Spleen (tissue), 11 donors: ENCODE results near the gene MGMT. TPM values are rescaled to one million over a fixed set of nuclear protein-coding genes. Genes with fewer than 3 reads are reported as not detected.

Experiments
- DNase-seq: peaks from one replicate; pipeline ENCODE4 v3.0.0-alpha.2; 2020
- H3K27ac ChIP-seq, 8 donors: fragments of 200-600 bp; sonication (generic) in 7 of 8; 1 replicate in 4 of 8; 2 replicates in 4 of 8; pipeline versions ENCODE4 v1.5.0 to v1.8.0; 2016 to 2021; ENCODE audit warnings: inconsistent platforms in 4 of 8, mild to moderate bottlenecking in 4 of 8, moderate library complexity in 1 of 8
- H3K27me3 ChIP-seq, 7 donors: fragments of 200-600 bp; sonication (generic) in 6 of 7; replicated peaks in 1 of 7; 1 replicate in 4 of 7; 2 replicates in 3 of 7; pipeline versions ENCODE4 v1.5.0 to v1.8.0; 2016 to 2021; ENCODE audit warnings: inconsistent platforms in 3 of 7, mild to moderate bottlenecking in 1 of 7
- H3K36me3 ChIP-seq, 6 donors: fragments of 200-600 bp; sonication (generic) in 5 of 6; 1 replicate in 4 of 6; 2 replicates in 2 of 6; pipeline versions ENCODE4 v1.5.0 to v1.8.0; 2016 to 2021; ENCODE audit warnings: inconsistent platforms in 2 of 6
- H3K4me1 ChIP-seq, 6 donors: fragments of 200-600 bp; sonication (generic) in 5 of 6; 1 replicate in 3 of 6; 2 replicates in 3 of 6; pipeline versions ENCODE4 v1.5.0 to v1.8.0; 2016 to 2021; ENCODE audit warnings: inconsistent platforms in 3 of 6
- H3K4me3 ChIP-seq, 8 donors: fragments of 200-600 bp; sonication (generic) in 7 of 8; 1 replicate in 4 of 8; 2 replicates in 4 of 8; pipeline versions ENCODE4 v1.5.0 to v1.8.0; 2016 to 2021; ENCODE audit warnings: inconsistent platforms in 4 of 8, mild to moderate bottlenecking in 4 of 8, moderate library complexity in 2 of 8
- H3K9me3 ChIP-seq, 8 donors: fragments of 200-600 bp; sonication (generic) in 7 of 8; 1 replicate in 4 of 8; 2 replicates in 4 of 8; pipeline versions ENCODE4 v1.5.0 to v1.8.0; 2016 to 2021; ENCODE audit warnings: inconsistent platforms in 4 of 8
- POLR2A ChIP-seq, 3 donors: fragments of 450-650 bp; IDR thresholded peaks; one replicate each; pipeline ENCODE4 v1.5.1; 2017; ENCODE audit warnings: antibody characterized with exemption in 3 of 3, mild to moderate bottlenecking in 1 of 3
- POLR2AphosphoS5 ChIP-seq, 3 donors: sonication (generic); formaldehyde crosslinking; IDR thresholded peaks; one replicate each; pipeline ENCODE4 v1.5.1; 2017; ENCODE audit warnings: antibody characterized with exemption in 3 of 3
- WGBS, 5 donors: extraction: QIAGEN DNeasy Blood & Tissue Kit in 3 of 5; methylation state at CpG; one replicate each; pipeline versions ENCODE4 v1.1.5 to v1.1.7; 2013 to 2018; 5-methylcytosine and 5-hydroxymethylcytosine counted together
- intact Hi-C: fragments of 100-400 bp; cut with DNase I; formaldehyde crosslinking; loops from one replicate; pipeline ENCODE4 v1.15.0; 2023; ENCODE audit warnings: low total_unique reads
- polyA plus RNA-seq, 3 donors: library from polyadenylated mRNA; stranded (reverse); fragments of 200-250 nt; gene quantifications; one replicate each; pipeline ENCODE4 v1.2.1, GENCODE V29; 2013
- total RNA-seq, 7 donors: library from RNA; depleted of rRNA in 3 of 7; stranded (reverse); fragments of >200 nt in 3 of 7; fragmentation: NEBNext Ultra II Directional in 4 of 7; extraction: Animal tissue kit (Norgen Biotek cat#: 25700) in 4 of 7; gene quantifications; one replicate each; pipeline versions ENCODE4 v1.1.0 to v1.2.1, GENCODE V29; 2016 to 2021
- TF ChIP-seq, protein P1 (sequence below), 11 experiments: fragments of 200-600 bp in 7 of 11; fragments of 450-650 bp in 4 of 11; sonication (generic) in 4 of 11; IDR thresholded peaks in 8 of 11; conservative IDR thresholded peaks in 3 of 11; 1 replicate in 7 of 11; 2 replicates in 4 of 11; pipeline versions ENCODE4 v1.4.0 to v1.8.0; 2016 to 2021; ENCODE audit warnings: antibody characterized with exemption in 11 of 11, inconsistent platforms in 4 of 11, mild to moderate bottlenecking in 1 of 11
- donor health status: healthy with polysubstance abuse.
- donor health status: DM: no; HTN: no; CAD: no; lungs with moderate emphysema.
- donor health status: DM: no; HTN: no; CAD: no.
- donor health status: Bipolar disorder and iron deficiency.
- donor health status: healthy.
- donor health status: DM: no; HTN: no; CAD: no.
- donor health status: DM: yes; HTN: yes; CAD: no.

The MGMT gene
- total and polyA plus RNA-seq, 10 donors, result 14.3 to 33.4 (median 21.7) TPM

DNA sequence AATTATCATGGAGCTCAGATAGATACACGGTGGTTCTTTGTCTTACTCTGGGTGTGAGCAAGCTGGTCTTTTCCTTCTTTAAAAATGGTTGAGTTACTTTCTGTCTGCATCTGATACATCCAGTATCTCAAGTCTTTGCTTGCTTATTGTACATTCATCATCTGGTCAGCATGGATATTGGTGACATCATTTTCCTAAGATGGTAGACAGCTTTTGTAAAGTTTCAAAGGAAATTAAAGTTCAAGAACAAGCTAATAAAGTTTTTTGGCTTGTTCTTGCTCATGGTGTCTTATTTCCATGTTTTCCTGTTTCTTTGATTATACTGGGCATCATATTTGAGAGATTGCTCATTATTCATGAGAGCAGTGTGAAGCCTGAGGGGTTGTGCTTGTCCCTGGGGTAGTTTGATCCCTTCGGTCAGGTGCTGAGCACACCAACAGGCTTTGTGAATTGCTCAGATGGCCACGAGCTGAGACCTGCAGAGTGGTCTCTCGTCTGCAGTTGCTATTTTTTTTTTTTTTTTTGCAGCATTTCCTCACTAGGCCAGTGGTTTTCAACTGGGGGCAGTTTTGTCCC, 38.5 kb downstream of the MGMT start:
- no peak overlapping the region for H3K27ac ChIP-seq
- no peaks in the 10 kb centered on the region for H3K27me3 ChIP-seq
- H3K4me1 ChIP-seq, result peaks cover 0 to 9% (median 0%) of the 10 kb centered on the region in 6 donors
- TF ChIP-seq, protein P1, sequence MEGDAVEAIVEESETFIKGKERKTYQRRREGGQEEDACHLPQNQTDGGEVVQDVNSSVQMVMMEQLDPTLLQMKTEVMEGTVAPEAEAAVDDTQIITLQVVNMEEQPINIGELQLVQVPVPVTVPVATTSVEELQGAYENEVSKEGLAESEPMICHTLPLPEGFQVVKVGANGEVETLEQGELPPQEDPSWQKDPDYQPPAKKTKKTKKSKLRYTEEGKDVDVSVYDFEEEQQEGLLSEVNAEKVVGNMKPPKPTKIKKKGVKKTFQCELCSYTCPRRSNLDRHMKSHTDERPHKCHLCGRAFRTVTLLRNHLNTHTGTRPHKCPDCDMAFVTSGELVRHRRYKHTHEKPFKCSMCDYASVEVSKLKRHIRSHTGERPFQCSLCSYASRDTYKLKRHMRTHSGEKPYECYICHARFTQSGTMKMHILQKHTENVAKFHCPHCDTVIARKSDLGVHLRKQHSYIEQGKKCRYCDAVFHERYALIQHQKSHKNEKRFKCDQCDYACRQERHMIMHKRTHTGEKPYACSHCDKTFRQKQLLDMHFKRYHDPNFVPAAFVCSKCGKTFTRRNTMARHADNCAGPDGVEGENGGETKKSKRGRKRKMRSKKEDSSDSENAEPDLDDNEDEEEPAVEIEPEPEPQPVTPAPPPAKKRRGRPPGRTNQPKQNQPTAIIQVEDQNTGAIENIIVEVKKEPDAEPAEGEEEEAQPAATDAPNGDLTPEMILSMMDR (IDR thresholded peaks at IDR 0.05 in 8 of 11, conservative IDR thresholded peaks at IDR 0.05 in 3 of 11), result no peak
- TF ChIP-seq POLR2AphosphoS5 (IDR thresholded peaks at IDR 0.05), result no peak
- TF ChIP-seq POLR2A (IDR thresholded peaks at IDR 0.05), result no peak
- H3K36me3 ChIP-seq, result peaks cover 0 to 6% (median 0%) of the 10 kb centered on the region in 6 donors
- 41 to 68% (median 62%) methylated on average over 4 of the region's 4 CpGs for WGBS, 5 donors
- no peak overlapping the region for H3K4me3 ChIP-seq
- intact Hi-C loops, result no loop called here
- no peak for DNase-seq
- peaks cover 0 to 14% (median 4%) of the 10 kb centered on the region in 8 donors for H3K9me3 ChIP-seq

DNA sequence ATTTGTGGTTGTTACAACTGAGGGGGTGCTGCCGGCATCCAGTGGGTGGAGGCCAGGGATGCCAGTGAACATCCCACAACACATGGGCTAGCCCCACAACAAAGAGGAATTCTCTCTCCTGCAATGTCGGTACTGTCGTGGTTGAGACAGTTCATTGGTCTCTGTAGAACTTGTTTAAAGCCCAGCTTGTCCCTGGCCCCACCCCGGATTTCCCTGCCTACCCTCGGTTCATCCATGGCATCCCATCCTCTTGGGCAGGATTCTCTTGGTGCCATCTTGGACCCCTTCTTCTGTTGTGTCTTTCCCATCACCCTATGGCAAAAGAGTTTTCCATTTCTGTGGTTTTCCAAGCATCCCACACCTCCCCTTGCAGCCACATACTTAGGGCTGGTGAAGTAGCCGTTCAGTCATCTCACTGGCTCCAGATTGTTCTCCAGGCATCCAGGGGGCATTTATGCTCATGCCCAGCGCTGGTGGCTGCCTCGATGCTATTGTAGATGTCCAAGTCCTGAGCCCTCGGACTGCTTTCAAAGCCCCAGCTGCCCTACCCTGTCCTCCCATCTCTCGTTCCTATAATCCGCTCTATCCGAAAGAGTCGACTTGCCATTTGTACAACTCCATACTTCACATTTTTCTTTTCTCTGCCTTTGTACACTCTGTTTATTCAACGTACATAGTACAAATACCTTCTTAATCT, 39.2 kb downstream of the MGMT start:
- H3K4me1 ChIP-seq, result peaks cover 0 to 9% (median 0%) of the 10 kb centered on the region in 6 donors
- intact Hi-C loops, result no loop called here
- H3K27ac ChIP-seq, result no peak overlapping the region
- no peak for DNase-seq
- H3K27me3 ChIP-seq, result no peaks in the 10 kb centered on the region
- H3K9me3 ChIP-seq, result peaks cover 0 to 14% (median 4%) of the 10 kb centered on the region in 8 donors
- no peak overlapping the region for H3K4me3 ChIP-seq
- H3K36me3 ChIP-seq, result no peaks in the 10 kb centered on the region
- WGBS, 5 donors, result 78 to 87% (median 84%) methylated on average over 14 of the region's 14 CpGs
- TF ChIP-seq POLR2AphosphoS5 (IDR thresholded peaks at IDR 0.05), result no peak
- TF ChIP-seq, protein P1 (IDR thresholded peaks at IDR 0.05 in 8 of 11, conservative IDR thresholded peaks at IDR 0.05 in 3 of 11), result no peak
- no peak for TF ChIP-seq POLR2A (IDR thresholded peaks at IDR 0.05)

DNA sequence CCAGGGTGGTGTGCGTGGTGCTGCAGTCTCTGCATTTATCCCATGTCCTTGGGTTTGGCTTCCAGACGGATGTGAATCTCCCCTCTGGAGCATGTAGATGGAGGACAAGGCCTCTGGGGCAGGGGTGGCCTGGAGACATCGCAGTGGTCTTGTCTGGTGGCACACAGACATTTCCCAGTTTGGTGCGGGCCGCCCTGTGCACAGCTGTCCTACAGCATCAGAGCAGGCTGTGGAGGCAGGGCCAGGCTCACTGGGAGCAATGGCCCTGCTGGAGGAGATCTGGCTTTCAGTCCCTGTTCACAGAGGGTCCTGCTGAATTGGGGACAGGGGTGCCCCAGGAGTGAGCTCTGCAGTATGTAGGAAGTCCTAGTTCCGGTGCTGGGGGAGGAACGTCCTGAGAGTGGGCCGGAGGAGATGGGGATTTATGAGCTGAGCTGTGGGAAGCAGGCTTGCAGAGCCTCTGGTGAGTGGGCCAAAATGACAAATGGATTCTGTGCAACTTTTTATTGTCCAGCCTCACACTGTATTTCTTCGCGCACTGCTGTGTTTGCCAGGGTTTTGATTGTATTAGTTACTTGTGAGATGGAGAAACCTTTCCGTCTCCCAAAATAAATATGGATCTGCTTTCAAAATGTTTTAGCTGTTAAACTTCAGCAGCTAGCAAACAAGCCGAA, 40.3 kb downstream of the MGMT start:
- H3K4me1 ChIP-seq, result peaks cover 0 to 4% (median 0%) of the 10 kb centered on the region in 6 donors
- H3K27ac ChIP-seq, result no peak overlapping the region
- WGBS, 5 donors, result 79 to 92% (median 83%) methylated on average over 10 to 12 of the region's 12 CpGs
- H3K27me3 ChIP-seq, result no peaks in the 10 kb centered on the region
- peaks cover 0 to 14% (median 4%) of the 10 kb centered on the region in 8 donors for H3K9me3 ChIP-seq
- no peak for DNase-seq
- intact Hi-C loops, result no loop called here
- TF ChIP-seq POLR2A (IDR thresholded peaks at IDR 0.05) (no peak), POLR2AphosphoS5 (IDR thresholded peaks at IDR 0.05) (no peak)
- TF ChIP-seq, protein P1 (IDR thresholded peaks at IDR 0.05 in 8 of 11, conservative IDR thresholded peaks at IDR 0.05 in 3 of 11), result no peak
- H3K4me3 ChIP-seq, result no peak overlapping the region
- H3K36me3 ChIP-seq, result no peaks in the 10 kb centered on the region

DNA sequence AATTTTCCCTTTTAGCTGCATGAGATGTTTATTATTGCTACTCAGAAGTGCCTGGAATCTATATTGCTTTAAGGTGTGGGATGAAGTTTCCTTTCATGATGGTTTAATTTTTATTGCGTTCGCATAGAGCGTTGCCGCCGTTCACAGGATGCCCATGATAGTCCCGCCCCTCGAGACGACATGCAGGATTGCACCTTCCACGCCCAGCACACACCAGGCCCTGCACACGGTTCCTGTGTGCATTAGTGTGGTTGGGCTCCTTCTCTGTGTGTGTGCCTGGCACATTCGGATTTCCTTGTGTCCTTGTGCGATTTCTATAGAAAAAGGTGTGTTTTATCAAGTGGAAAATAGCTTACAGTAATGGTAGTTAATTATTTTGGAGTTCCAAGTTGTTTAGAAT, 42.1 kb downstream of the MGMT start:
- DNase-seq, result no peak
- intact Hi-C loops, result no loop called here
- WGBS, 5 donors, result 88 to 96% (median 94%) methylated on average over 12 of the region's 12 CpGs

More for the DNA sequence above, 42.1 kb downstream of the MGMT start:
- peaks cover 0 to 14% (median 4%) of the 10 kb centered on the region in 8 donors for H3K9me3 ChIP-seq
- no peak overlapping the region for H3K27ac ChIP-seq
- H3K4me3 ChIP-seq, result no peak overlapping the region
- no peaks in the 10 kb centered on the region for H3K36me3 ChIP-seq
- TF ChIP-seq, protein P1 (IDR thresholded peaks at IDR 0.05 in 8 of 11, conservative IDR thresholded peaks at IDR 0.05 in 3 of 11), result no peak
- TF ChIP-seq POLR2A (IDR thresholded peaks at IDR 0.05), result no peak
- no peaks in the 10 kb centered on the region for H3K27me3 ChIP-seq
- peaks cover 0 to 7% (median 0%) of the 10 kb centered on the region in 6 donors for H3K4me1 ChIP-seq
